ENCODE data around the gene CACNG3.

Gene CACNG3

GRCh38 chr16:24396350-24397271 lies 140.5 kb downstream of the CACNG3 start:
- H3K4me1 Mint-ChIP-seq (ENCODE audit: low read depth in 2 of 2) = no peaks in the 10 kb centered on the region
- ATAC-seq (replicated peaks) = no peak

GRCh38 chr16:24409045-24409444 lies 152.9 kb downstream of the CACNG3 start:
- ATAC-seq (replicated peaks) (no peak), DNase-seq (no peak)
- Mint-ChIP-seq H3K4me3 (no peak overlapping the region), H3K9me3 (peaks cover 0 to 2% of the 10 kb centered on the region in 2 donors), H3K27me3 (peaks cover 27 to 32% of the 10 kb centered on the region in 2 donors), H3K4me1 (ENCODE audit: low read depth in 2 of 2) (no peaks in the 10 kb centered on the region), H3K27ac (no peak overlapping the region), H3K36me3 (ENCODE audit: insufficient read depth) (peaks cover 2% of the 10 kb centered on the region)

More at GRCh38 chr16:24396350-24397271, 140.5 kb downstream of the CACNG3 start:
- Mint-ChIP-seq H3K27ac (no peak overlapping the region), H3K4me3 (no peak overlapping the region), H3K27me3 (peaks cover 29 to 65% of the 10 kb centered on the region in 2 donors), H3K9me3 (no peaks in the 10 kb centered on the region), H3K36me3 (ENCODE audit: insufficient read depth) (no peaks in the 10 kb centered on the region)
- no peak for DNase-seq
